GM23338 (cell line): ENCODE measurements around the gene SFT2D1.

Source experiments
- CREB1 ChIP-seq: fragments of 250-450 bp; sonication (Bioruptor Pico); IDR thresholded peaks from 2 replicates; pipeline ENCODE4 v1.5.0; 2020; ENCODE audit warnings: low read depth, mild to moderate bottlenecking, moderate library complexity
- CTCF ChIP-seq, 2 experiments: fragments of 200-600 bp in 1 of 2; sonication (generic) in 1 of 2; conservative IDR thresholded peaks; 2 replicates each; pipeline versions ENCODE4 v1.5.1 to v1.6.1; 2016 to 2017; ENCODE audit warnings: antibody characterized with exemption in 2 of 2, low read depth in 2 of 2, mild to moderate bottlenecking in 2 of 2, moderate library complexity in 1 of 2
- EZH2 ChIP-seq: fragments of 200-600 bp; sonication (generic); IDR thresholded peaks from one replicate; pipeline ENCODE4 v1.8.0; 2017; ENCODE audit warnings: antibody characterized with exemption, mild to moderate bottlenecking, low read depth; ENCODE audit not compliant: unreplicated experiment
- EZH2phosphoT487 ChIP-seq: fragments of 200-600 bp; sonication (generic); IDR thresholded peaks from one replicate; pipeline ENCODE4 v1.8.1; 2018; ENCODE audit warnings: antibody characterized with exemption; ENCODE audit not compliant: unreplicated experiment
- JUNB ChIP-seq: IDR thresholded peaks from one replicate; pipeline ENCODE4 v1.6.1; 2016; ENCODE audit warnings: antibody characterized with exemption; ENCODE audit not compliant: unreplicated experiment
- NANOG ChIP-seq: IDR thresholded peaks from 2 replicates; pipeline ENCODE4 v1.6.1; 2016; ENCODE audit warnings: antibody characterized with exemption, borderline replicate concordance
- POLR2AphosphoS5 ChIP-seq: IDR thresholded peaks from 2 replicates; pipeline ENCODE4 v1.6.1; 2016; ENCODE audit warnings: antibody characterized with exemption, low read depth
- REST ChIP-seq: IDR thresholded peaks from one replicate; pipeline ENCODE4 v1.6.1; 2018; ENCODE audit warnings: antibody characterized with exemption; ENCODE audit not compliant: unreplicated experiment
- ZNF114 ChIP-seq: fragments of 250-450 bp; sonication (Bioruptor Pico); IDR thresholded peaks from 2 replicates; pipeline ENCODE4 v1.5.0; 2020; ENCODE audit warnings: mild to moderate bottlenecking, moderate library complexity
- ZNF331 ChIP-seq: fragments of 250-450 bp; sonication (Bioruptor Pico); IDR thresholded peaks from 2 replicates; pipeline ENCODE4 v1.5.0; 2020; ENCODE audit warnings: low read depth, mild to moderate bottlenecking, moderate library complexity
- ZNF462 ChIP-seq: fragments of 250-450 bp; sonication (Bioruptor Pico); IDR thresholded peaks from 2 replicates; pipeline ENCODE4 v1.5.0; 2020; ENCODE audit warnings: mild to moderate bottlenecking, moderate library complexity
- TF ChIP-seq, protein P1 (sequence below): IDR thresholded peaks from 2 replicates; pipeline ENCODE4 v1.6.1; 2016; ENCODE audit warnings: antibody characterized with exemption

DNA sequence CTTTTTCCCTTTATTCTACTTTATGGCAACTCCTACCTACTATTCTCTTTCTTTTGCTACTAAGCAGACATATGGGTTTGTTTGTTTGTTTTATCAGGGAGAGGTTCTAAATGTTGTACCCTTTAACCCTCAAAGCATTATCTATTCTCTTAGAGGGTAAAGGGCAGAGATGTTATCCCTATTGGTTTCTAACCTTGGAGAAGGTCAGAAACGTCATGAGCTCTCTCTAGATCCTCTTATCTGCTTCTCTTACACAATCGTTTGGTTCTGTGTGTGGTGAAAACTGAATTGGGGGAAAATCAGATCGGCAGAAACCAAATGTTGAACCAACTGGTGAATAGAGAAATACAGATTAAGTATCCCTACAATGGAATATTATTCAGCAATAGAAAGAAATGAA lies 46.8 kb upstream of the SFT2D1 start:
- no peak for TF ChIP-seq CTCF (conservative IDR thresholded peaks at IDR 0.05; ENCODE audit: low read depth in 2 of 2)
- no peak for TF ChIP-seq EZH2
- no peak for TF ChIP-seq REST
- no peak for TF ChIP-seq JUNB
- no peak for TF ChIP-seq POLR2AphosphoS5
- TF ChIP-seq ZNF331 (CRISPR knock-in tag): no peak
- TF ChIP-seq, protein P1, sequence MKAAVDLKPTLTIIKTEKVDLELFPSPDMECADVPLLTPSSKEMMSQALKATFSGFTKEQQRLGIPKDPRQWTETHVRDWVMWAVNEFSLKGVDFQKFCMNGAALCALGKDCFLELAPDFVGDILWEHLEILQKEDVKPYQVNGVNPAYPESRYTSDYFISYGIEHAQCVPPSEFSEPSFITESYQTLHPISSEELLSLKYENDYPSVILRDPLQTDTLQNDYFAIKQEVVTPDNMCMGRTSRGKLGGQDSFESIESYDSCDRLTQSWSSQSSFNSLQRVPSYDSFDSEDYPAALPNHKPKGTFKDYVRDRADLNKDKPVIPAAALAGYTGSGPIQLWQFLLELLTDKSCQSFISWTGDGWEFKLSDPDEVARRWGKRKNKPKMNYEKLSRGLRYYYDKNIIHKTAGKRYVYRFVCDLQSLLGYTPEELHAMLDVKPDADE: no peak
- no peak for TF ChIP-seq ZNF462 (CRISPR knock-in tag)
- no peak for TF ChIP-seq EZH2phosphoT487
- no peak for TF ChIP-seq NANOG
- TF ChIP-seq CREB1 (CRISPR knock-in tag): no peak
- TF ChIP-seq ZNF114: no peak
